Sigmoid colon (tissue), 7 donors: Measurements from ENCODE around the gene GSS. TPM values are rescaled to one million over a fixed set of nuclear protein-coding genes. Genes with fewer than 3 reads are reported as not detected.

Source experiments
- DNase-seq: peaks from one replicate; pipeline ENCODE4 v3.0.0-alpha.2; 2019
- H3K27ac ChIP-seq, 4 donors: fragments of 200-600 bp; sonication (generic); one replicate each; pipeline ENCODE4 v1.5.1; 2016 to 2019; ENCODE audit warnings: mild to moderate bottlenecking in 1 of 4
- H3K27me3 ChIP-seq, 3 donors: fragments of 200-600 bp; sonication (generic); one replicate each; pipeline ENCODE4 v1.5.1; 2019; ENCODE audit warnings: mild to moderate bottlenecking in 1 of 3
- H3K36me3 ChIP-seq, 4 donors: fragments of 200-600 bp; sonication (generic); one replicate each; pipeline ENCODE4 v1.5.1; 2016 to 2019
- H3K4me1 ChIP-seq, 4 donors: fragments of 200-600 bp; sonication (generic); one replicate each; pipeline ENCODE4 v1.5.1; 2017 to 2019
- H3K4me3 ChIP-seq, 4 donors: fragments of 200-600 bp; sonication (generic); one replicate each; pipeline ENCODE4 v1.5.1; 2017 to 2019; ENCODE audit warnings: mild to moderate bottlenecking in 2 of 4, moderate library complexity in 1 of 4
- H3K9me3 ChIP-seq, 4 donors: fragments of 200-600 bp in 3 of 4; sonication (generic) in 3 of 4; one replicate each; pipeline versions ENCODE4 v1.5.1 to v1.6.1; 2013 to 2019
- EP300 ChIP-seq, 4 donors: sonication (generic); formaldehyde crosslinking; IDR thresholded peaks; one replicate each; pipeline ENCODE4 v1.6.1; 2017; ENCODE audit warnings: antibody characterized with exemption in 4 of 4
- POLR2A ChIP-seq, 2 donors: fragments of 450-650 bp; IDR thresholded peaks; one replicate each; pipeline ENCODE4 v1.6.1; 2016; ENCODE audit warnings: antibody characterized with exemption in 2 of 2, mild to moderate bottlenecking in 2 of 2, moderate library complexity in 2 of 2
- POLR2AphosphoS5 ChIP-seq, 4 donors: sonication (generic); formaldehyde crosslinking; IDR thresholded peaks; one replicate each; pipeline ENCODE4 v1.6.1; 2017; ENCODE audit warnings: antibody characterized with exemption in 4 of 4
- WGBS, 2 donors: extraction: QIAGEN DNeasy Blood & Tissue Kit; methylation state at CpG; one replicate each; pipeline ENCODE4 v1.1.7; 2013; 5-methylcytosine and 5-hydroxymethylcytosine counted together
- intact Hi-C: fragments of 100-400 bp; cut with DNase I; formaldehyde crosslinking; loops from one replicate; pipeline ENCODE4 v1.15.1; 2023
- polyA plus RNA-seq, 3 donors: library from polyadenylated mRNA; stranded (reverse); fragments of 200-250 nt; gene quantifications; one replicate each; pipeline ENCODE4 v1.2.3, GENCODE V29; 2013
- total RNA-seq, 4 donors: library from RNA; depleted of rRNA; stranded (reverse); fragments of >200 nt; gene quantifications; one replicate each; pipeline ENCODE4 v1.1.0, GENCODE V29; 2016
- TF ChIP-seq, protein P1 (sequence below), 4 experiments: fragments of 450-650 bp in 3 of 4; fragments of 200-600 bp in 1 of 4; IDR thresholded peaks; one replicate each; pipeline ENCODE4 v1.5.1; 2016 to 2019; ENCODE audit warnings: antibody characterized with exemption in 4 of 4, mild to moderate bottlenecking in 3 of 4, moderate library complexity in 2 of 4
- donor health status: healthy with polysubstance abuse.
- donor health status: Bipolar disorder and iron deficiency.
- donor health status: healthy.

The GSS gene
- total and polyA plus RNA-seq, 7 donors: 22.9 to 80.7 (median 30.5) TPM

DNA sequence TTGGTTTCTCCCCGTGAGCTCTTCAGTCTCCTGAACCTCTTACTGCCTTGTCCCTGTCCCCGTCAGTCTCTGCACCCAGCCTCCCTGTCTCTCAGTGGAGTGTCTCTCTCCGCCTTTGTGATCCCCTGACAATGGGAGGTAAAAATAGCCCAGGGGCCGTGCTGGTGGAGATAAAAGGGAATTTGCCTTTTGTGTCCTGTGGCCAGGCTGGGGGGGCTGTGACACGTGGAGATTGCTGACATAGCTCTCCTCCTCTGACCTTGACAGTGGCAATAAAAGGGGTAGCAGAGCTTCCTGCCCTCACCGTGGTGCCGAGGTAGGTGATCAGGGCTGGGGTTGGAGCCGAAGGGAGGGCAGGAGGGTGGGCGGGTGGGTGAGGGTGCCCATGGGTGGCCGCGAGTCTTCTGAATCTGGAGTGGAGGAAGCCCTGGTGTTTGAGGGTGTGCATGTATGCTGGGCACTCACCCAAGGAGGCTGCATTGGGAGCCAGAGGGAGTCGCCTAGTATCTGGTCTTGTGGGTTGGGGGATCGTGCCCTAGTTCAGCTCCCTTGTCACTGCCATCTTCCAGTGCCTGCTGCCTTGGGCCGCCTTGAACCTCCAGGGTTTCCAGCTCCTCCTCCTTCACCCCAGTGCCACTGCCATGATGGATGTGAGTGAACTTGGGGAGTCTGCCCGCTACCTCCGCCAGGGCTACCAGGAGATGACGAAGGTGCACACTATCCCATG, 21.9 kb upstream of the GSS start:
- intact Hi-C loops: no loop called here
- no peak for TF ChIP-seq EP300 (IDR thresholded peaks at IDR 0.05)
- TF ChIP-seq POLR2AphosphoS5 (IDR thresholded peaks at IDR 0.05): no peak
- TF ChIP-seq POLR2A (IDR thresholded peaks at IDR 0.05): no peak
- TF ChIP-seq, protein P1, sequence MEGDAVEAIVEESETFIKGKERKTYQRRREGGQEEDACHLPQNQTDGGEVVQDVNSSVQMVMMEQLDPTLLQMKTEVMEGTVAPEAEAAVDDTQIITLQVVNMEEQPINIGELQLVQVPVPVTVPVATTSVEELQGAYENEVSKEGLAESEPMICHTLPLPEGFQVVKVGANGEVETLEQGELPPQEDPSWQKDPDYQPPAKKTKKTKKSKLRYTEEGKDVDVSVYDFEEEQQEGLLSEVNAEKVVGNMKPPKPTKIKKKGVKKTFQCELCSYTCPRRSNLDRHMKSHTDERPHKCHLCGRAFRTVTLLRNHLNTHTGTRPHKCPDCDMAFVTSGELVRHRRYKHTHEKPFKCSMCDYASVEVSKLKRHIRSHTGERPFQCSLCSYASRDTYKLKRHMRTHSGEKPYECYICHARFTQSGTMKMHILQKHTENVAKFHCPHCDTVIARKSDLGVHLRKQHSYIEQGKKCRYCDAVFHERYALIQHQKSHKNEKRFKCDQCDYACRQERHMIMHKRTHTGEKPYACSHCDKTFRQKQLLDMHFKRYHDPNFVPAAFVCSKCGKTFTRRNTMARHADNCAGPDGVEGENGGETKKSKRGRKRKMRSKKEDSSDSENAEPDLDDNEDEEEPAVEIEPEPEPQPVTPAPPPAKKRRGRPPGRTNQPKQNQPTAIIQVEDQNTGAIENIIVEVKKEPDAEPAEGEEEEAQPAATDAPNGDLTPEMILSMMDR (IDR thresholded peaks at IDR 0.05): no peak
- Histone ChIP-seq H3K4me1 (peaks cover 0 to 4% (median 0%) of the 10 kb centered on the region in 4 donors), H3K36me3 (no peaks in the 10 kb centered on the region), H3K27ac (no peak overlapping the region), H3K27me3 (peaks cover 1 to 48% (median 27%) of the 10 kb centered on the region in 3 donors), H3K9me3 (no peaks in the 10 kb centered on the region), H3K4me3 (no peak overlapping the region)
- 60 to 61% methylated on average over 17 of the region's 17 CpGs for WGBS, 2 donors
- DNase-seq: no peak

DNA sequence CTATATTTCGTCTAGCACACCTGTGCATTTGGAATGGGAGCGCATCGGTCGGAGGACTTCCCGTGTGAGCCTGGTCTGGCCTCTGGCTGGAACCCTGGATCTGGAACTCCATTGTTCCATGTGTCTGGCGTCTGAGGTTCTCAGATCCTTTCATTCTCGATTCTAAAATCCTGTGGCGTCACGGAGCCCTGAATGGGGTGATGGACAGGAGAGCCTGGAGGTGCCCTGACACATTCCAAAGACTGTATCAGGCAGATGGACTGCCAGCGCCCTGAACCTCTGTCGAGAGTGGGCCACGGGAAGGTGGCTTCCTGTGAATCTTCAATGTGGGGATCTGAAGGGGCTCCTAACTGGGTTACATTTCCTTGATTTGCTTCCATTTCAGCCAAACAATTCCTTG, 20.7 kb upstream of the GSS start:
- 86 to 90% methylated on average over 12 of the region's 12 CpGs for WGBS, 2 donors
- H3K4me3 ChIP-seq: no peak overlapping the region
- H3K9me3 ChIP-seq: no peaks in the 10 kb centered on the region
- H3K27ac ChIP-seq: no peak overlapping the region
- H3K27me3 ChIP-seq: peaks cover 0 to 37% (median 21%) of the 10 kb centered on the region in 3 donors
- H3K36me3 ChIP-seq: no peaks in the 10 kb centered on the region
- H3K4me1 ChIP-seq: peaks cover 0 to 4% (median 0%) of the 10 kb centered on the region in 4 donors
- TF ChIP-seq, protein P1 (IDR thresholded peaks at IDR 0.05): no peak
- no peak for TF ChIP-seq POLR2AphosphoS5 (IDR thresholded peaks at IDR 0.05)
- no peak for TF ChIP-seq EP300 (IDR thresholded peaks at IDR 0.05)
- no peak for TF ChIP-seq POLR2A (IDR thresholded peaks at IDR 0.05)
- intact Hi-C loops: no loop called here
- DNase-seq: no peak

DNA sequence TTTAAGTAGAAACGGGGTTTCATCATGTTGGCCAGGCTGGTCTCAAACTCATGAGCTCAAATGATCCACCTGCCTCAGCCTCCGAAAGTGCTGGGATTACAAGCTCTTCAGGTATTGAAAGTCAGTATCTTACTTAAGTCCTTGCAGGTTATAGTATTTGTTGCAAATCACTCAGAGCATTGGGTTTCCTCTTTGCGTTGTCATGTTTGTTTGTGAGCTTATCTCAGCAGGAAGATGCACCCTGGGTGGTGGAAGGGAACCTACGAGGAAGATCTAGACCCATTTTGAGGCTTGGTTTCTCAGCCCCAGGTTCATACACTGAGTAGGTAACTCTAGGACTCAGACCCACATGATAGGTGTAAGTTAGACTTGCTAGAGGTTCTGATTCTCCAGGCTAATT, 18.6 kb upstream of the GSS start:
- WGBS, 2 donors: 81 to 83% methylated on average over 4 of the region's 4 CpGs
- Histone ChIP-seq H3K27me3 (peaks cover 0 to 20% (median 2%) of the 10 kb centered on the region in 3 donors), H3K4me1 (no peaks in the 10 kb centered on the region), H3K36me3 (no peaks in the 10 kb centered on the region), H3K9me3 (no peaks in the 10 kb centered on the region), H3K27ac (no peak overlapping the region), H3K4me3 (no peak overlapping the region)
- intact Hi-C loops: no loop called here
- no peak for TF ChIP-seq POLR2AphosphoS5 (IDR thresholded peaks at IDR 0.05)
- no peak for DNase-seq

DNA sequence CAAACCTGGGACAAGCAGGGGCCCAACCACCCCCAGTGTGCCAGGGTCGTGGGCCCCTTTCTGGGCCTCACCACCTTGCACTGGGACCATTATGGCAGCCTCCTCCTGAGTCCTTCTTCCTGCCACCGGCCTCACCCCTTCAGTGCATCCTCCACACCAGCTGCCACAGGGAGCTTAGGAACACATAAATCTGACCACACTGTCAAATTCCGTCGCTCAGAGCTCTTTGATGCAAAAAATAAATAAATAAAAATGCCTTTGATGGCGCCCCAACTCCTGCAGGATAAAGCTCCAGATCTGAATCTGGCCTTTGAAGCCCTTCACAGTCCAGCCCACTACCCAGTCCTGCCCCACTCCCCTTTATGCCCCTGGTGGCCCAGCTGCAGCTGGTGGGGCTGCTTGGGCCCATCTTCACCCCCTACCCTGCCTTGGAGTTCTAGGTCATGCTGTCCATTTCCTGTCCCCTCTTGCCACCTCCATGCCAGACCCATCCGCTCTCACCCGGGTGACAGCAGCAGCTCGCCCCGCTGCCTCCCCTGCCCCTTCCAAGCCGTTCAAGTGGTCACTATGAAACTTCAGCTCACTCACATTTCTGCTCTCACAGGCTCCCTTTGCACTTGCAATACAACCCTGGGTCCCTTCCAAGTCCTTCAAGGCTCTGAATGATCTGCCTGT, 16.1 kb upstream of the GSS start:
- Histone ChIP-seq H3K36me3 (no peaks in the 10 kb centered on the region), H3K27me3 (peaks cover 0 to 6% (median 0%) of the 10 kb centered on the region in 3 donors), H3K4me3 (no peak overlapping the region), H3K27ac (no peak overlapping the region), H3K9me3 (no peaks in the 10 kb centered on the region), H3K4me1 (no peaks in the 10 kb centered on the region)
- intact Hi-C loops: no loop called here
- no peak for TF ChIP-seq POLR2AphosphoS5 (IDR thresholded peaks at IDR 0.05)
- no peak for TF ChIP-seq EP300 (IDR thresholded peaks at IDR 0.05)
- TF ChIP-seq, protein P1 (IDR thresholded peaks at IDR 0.05): no peak
- no peak for TF ChIP-seq POLR2A (IDR thresholded peaks at IDR 0.05)
- no peak for DNase-seq
- 86 to 88% methylated on average over 10 of the region's 10 CpGs for WGBS, 2 donors

DNA sequence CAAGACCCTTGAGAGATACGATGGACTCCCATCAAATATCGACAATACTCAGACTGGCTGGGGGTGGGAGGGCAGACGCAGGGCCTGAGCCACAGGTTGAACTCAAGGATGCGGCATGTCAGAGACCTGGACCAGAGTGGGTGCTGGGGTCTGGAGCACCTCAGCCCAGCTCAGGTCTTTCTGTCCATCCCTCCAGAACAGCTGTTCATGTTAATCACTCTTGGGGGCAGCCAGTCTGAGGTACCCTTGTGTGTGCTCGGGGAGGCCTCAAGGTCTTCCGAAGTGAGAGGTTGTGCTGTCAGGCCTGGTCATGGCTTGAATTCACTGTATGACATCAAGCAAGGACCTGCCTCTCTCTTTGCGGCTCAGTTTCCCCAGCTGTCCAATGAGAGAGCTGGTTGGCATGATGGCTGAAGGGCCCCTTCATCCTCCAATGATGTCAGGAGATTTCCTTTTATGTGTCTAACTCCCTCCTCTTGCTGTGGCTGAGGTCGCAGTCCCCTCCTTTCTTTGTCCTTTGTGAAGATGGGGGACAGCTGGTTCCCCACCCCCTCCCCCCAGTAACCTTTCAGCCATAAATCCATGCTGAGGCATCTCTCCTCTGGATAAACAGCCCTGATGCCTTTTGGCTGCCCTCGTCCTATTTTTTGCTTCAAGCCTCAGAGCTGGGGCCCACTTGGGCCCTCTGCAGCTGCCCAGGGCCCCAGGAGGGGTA, 15.4 kb upstream of the GSS start:
- WGBS, 2 donors: 94 to 95% methylated on average over 9 of the region's 9 CpGs
- intact Hi-C loops: no loop called here
- Histone ChIP-seq H3K4me1 (no peaks in the 10 kb centered on the region), H3K36me3 (no peaks in the 10 kb centered on the region), H3K27me3 (no peaks in the 10 kb centered on the region), H3K27ac (no peak overlapping the region), H3K9me3 (no peaks in the 10 kb centered on the region), H3K4me3 (no peak overlapping the region)
- DNase-seq: no peak
- no peak for TF ChIP-seq POLR2A (IDR thresholded peaks at IDR 0.05)
- TF ChIP-seq EP300 (IDR thresholded peaks at IDR 0.05): no peak
- TF ChIP-seq, protein P1 (IDR thresholded peaks at IDR 0.05): no peak
- TF ChIP-seq POLR2AphosphoS5 (IDR thresholded peaks at IDR 0.05): no peak
